Neural crest cell (in vitro differentiated cells): ENCODE data around the gene CCDC87. TPM values are rescaled to one million over a fixed set of nuclear protein-coding genes. Genes with fewer than 3 reads are reported as not detected.
A peak's percentile ranks its signal among the peaks of the same experiment; 100 is the strongest.

Source experiments
- DNase-seq: peaks from one replicate; pipeline ENCODE4 v3.0.0; 2021; ENCODE audit warnings: low read depth, mixed read lengths, low spot score
- H3K27ac Mint-ChIP-seq: one replicate; pipeline ENCODE4 v1.8.0; 2021; ENCODE audit warnings: mild to moderate bottlenecking, mixed read lengths; ENCODE audit not compliant: unreplicated experiment
- H3K27me3 Mint-ChIP-seq: 2 replicates; pipeline ENCODE4 v1.8.0; 2021; ENCODE audit warnings: low read depth, mild to moderate bottlenecking, mixed read lengths
- H3K36me3 Mint-ChIP-seq: 2 replicates; pipeline ENCODE4 v1.8.0; 2021; ENCODE audit warnings: low read depth, mild to moderate bottlenecking, mixed read lengths
- H3K4me1 Mint-ChIP-seq: 2 replicates; pipeline ENCODE4 v1.8.0; 2021; ENCODE audit warnings: mixed read lengths
- H3K4me3 Mint-ChIP-seq: one replicate; pipeline ENCODE4 v1.8.0; 2021; ENCODE audit warnings: mild to moderate bottlenecking, mixed read lengths
- H3K9me3 Mint-ChIP-seq: 2 replicates; pipeline ENCODE4 v1.8.0; 2021; ENCODE audit warnings: mixed read lengths
- total RNA-seq: library from RNA; stranded (reverse); gene quantifications from 2 replicates; pipeline ENCODE4 v1.2.1, GENCODE V29; 2021
- TF ChIP-seq, protein P1 (sequence below): fragments of 200-600 bp; sonication (generic); conservative IDR thresholded peaks from 2 replicates; pipeline ENCODE4 v1.5.0; 2021; ENCODE audit warnings: antibody characterized with exemption, mild to moderate bottlenecking

The CCDC87 gene
- total RNA-seq, 1 donor from 2014 or later = 0.93 TPM

DNA sequence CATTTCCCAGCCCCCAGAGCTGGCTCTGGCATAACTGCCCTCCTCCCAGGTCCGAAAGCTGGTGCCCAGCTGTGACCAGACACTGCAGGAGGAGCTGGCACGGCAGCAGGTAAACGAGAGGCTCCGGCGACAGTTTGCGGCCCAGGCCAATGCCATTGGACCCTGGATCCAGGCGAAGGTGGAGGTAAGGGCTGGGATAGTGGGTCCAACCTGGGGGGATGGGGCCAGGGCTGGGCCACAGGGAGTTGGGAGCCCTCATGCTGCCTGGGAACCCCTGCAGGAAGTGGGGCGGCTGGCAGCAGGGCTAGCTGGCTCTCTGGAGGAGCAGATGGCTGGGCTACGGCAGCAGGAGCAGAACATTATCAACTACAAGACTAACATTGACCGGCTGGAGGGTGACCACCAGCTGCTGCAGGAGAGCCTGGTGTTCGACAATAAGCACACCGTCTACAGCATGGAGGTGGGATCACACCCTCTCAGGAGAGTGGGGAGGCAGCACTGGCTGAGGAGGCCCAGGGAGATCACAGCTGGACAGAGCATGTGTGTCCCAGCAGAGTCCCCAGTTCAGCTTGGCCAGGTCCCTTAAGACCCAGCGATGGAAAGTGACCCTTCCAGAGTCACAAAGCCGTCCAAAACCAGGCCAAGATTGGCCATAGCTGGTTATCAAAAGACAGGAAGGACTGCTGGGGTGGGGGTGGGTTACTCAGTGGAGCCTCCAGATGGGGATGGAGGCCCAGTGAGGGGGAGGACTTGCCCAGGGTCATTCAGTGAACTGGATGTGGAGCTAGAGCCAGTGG lies 31.5 kb downstream of the CCDC87 start:
- TF ChIP-seq, protein P1, sequence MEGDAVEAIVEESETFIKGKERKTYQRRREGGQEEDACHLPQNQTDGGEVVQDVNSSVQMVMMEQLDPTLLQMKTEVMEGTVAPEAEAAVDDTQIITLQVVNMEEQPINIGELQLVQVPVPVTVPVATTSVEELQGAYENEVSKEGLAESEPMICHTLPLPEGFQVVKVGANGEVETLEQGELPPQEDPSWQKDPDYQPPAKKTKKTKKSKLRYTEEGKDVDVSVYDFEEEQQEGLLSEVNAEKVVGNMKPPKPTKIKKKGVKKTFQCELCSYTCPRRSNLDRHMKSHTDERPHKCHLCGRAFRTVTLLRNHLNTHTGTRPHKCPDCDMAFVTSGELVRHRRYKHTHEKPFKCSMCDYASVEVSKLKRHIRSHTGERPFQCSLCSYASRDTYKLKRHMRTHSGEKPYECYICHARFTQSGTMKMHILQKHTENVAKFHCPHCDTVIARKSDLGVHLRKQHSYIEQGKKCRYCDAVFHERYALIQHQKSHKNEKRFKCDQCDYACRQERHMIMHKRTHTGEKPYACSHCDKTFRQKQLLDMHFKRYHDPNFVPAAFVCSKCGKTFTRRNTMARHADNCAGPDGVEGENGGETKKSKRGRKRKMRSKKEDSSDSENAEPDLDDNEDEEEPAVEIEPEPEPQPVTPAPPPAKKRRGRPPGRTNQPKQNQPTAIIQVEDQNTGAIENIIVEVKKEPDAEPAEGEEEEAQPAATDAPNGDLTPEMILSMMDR = no peak
- Mint-ChIP-seq H3K9me3 (no peaks in the 10 kb centered on the region), H3K27me3 (no peaks in the 10 kb centered on the region), H3K4me3 (no peak overlapping the region), H3K36me3 (no peaks in the 10 kb centered on the region), H3K27ac (no peak overlapping the region), H3K4me1 (no peaks in the 10 kb centered on the region)
- DNase-seq = no peak

DNA sequence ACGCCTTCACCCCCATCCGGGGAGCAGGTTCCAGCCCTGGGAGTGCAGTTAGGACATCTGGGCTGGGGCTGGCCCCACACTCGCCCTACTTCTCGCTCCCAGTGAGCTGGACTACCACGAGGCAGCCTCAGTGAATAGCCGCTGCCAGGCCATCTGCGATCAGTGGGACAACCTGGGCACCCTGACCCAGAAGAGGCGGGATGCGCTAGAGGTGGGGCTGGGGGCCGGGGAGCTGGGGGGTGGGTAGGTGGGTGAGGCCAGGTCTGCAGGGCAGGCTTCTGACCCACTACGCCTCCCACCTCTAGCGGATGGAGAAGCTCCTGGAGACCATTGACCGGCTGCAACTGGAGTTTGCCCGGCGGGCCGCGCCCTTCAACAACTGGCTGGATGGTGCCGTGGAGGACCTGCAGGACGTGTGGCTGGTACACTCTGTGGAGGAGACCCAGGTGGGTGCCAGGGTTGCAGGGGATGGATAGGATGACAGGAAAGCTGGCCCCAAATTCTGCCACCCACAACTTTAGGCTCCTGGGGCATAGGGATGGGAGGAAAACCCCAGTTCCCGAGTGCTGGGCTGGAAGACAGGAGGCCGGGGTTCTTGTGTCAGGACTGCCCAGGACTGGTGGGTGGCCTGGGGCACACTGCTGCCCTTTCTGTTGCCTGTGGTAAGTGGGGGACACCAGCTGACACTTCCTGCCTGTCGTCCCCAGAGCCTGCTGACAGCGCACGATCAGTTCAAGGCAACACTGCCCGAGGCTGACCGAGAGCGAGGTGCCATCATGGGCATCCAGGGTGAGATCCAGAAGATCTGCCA lies 32.8 kb downstream of the CCDC87 start:
- DNase-seq = no peak
- Mint-ChIP-seq H3K36me3 (no peaks in the 10 kb centered on the region), H3K9me3 (no peaks in the 10 kb centered on the region), H3K4me3 (no peak overlapping the region), H3K27me3 (no peaks in the 10 kb centered on the region), H3K27ac (peak overlapping the region; percentile 27), H3K4me1 (no peaks in the 10 kb centered on the region)
- TF ChIP-seq, protein P1 = no peak

DNA sequence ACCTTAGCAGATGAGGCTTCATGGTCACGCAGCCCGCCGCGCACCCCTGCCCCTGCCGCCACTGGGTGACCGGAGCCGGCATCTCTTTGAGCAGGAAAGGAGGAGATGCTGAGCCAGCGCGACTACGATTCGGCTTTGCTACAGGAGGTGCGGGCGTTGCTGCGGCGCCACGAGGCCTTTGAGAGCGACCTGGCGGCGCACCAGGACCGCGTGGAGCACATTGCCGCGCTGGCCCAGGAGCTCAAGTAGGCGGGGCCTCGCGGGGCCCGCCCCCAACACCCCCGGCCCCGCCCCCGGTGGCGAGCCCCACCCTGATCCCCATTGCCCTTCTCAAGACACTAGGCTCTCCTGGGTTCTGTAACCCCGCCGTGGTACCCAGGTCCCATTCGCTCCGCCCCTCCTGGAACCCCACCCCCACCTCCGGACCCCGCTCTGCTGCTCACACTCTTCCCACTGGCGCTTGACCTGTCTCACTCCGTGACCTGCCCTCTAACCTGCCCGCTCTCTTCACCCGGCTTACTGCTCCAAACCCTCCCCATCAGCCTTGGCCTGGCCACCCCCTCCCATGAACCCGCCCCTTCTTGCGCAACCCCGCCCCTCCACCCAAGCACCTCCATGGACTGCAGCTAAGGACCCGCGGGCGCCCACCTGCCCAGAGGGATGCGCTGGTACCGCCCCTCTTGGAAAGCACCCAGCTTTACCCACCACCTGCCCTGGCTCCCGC lies 33.6 kb downstream of the CCDC87 start:
- H3K4me3 Mint-ChIP-seq = no peak overlapping the region
- H3K9me3 Mint-ChIP-seq = no peaks in the 10 kb centered on the region
- no peaks in the 10 kb centered on the region for H3K27me3 Mint-ChIP-seq
- TF ChIP-seq, protein P1 = no peak
- no peaks in the 10 kb centered on the region for H3K36me3 Mint-ChIP-seq
- H3K27ac Mint-ChIP-seq = no peak overlapping the region
- no peak for DNase-seq
- no peaks in the 10 kb centered on the region for H3K4me1 Mint-ChIP-seq

DNA sequence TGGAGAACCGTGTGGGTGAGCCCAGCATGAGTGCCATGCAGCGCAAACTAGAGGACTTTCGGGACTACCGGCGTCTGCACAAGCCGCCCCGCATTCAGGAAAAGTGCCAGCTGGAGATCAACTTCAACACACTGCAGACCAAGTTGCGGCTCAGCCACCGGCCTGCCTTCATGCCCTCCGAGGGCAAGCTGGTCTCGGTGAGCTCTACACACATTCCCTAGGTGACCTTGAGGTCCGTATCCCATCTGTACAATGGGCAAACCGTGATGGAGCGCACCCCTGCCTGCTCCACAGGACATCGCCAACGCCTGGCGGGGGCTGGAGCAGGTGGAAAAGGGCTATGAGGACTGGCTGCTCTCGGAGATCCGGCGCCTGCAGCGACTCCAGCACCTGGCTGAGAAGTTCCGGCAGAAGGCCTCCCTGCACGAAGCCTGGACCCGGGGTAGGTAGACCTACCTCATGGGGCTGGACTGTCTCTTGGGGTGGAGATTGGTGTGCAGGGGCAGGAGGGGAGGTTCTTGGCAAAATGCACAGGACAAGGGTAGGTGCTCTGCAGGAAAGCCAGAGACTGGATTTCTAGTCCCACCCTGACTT lies 35.0 kb downstream of the CCDC87 start:
- Mint-ChIP-seq H3K4me1 (no peaks in the 10 kb centered on the region), H3K36me3 (no peaks in the 10 kb centered on the region), H3K27ac (no peak overlapping the region), H3K9me3 (no peaks in the 10 kb centered on the region), H3K27me3 (no peaks in the 10 kb centered on the region), H3K4me3 (no peak overlapping the region)
- no peak for DNase-seq
- TF ChIP-seq, protein P1 = no peak

DNA sequence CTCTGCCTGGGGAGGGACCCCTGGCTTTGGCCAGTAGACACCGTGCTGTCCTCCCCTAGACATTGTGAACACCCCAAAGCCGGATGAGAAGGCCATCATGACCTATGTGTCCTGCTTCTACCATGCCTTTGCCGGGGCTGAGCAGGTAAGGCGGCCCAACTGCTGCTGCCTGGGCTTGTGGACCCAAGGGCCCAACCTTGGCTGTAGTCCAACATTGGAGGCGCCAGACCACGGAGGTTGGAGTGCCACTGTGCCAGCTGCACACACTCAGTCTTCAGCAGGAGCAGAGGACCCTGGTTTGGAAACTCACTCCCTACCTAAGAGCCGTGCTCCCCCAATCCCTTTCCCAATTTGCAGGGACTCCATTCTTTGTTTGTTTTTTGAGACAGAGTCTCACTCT lies 36.8 kb downstream of the CCDC87 start:
- no peak overlapping the region for H3K4me3 Mint-ChIP-seq
- H3K9me3 Mint-ChIP-seq = no peaks in the 10 kb centered on the region
- H3K27me3 Mint-ChIP-seq = no peaks in the 10 kb centered on the region
- TF ChIP-seq, protein P1 = no peak
- no peaks in the 10 kb centered on the region for H3K4me1 Mint-ChIP-seq
- no peaks in the 10 kb centered on the region for H3K36me3 Mint-ChIP-seq
- no peak for DNase-seq
- no peak overlapping the region for H3K27ac Mint-ChIP-seq
